Activated CD4-positive, alpha-beta memory T cell treated with anti-CD3 and anti-CD28 coated beads, Interleukin-2, amount 10 ng/mL, durations not matched to agents 7 days and 5 days (primary cell): ENCODE measurements around the gene BHLHE23. TPM values are rescaled to one million over a fixed set of nuclear protein-coding genes. Genes with fewer than 3 reads are reported as not detected.

Experiments used
- CTCF ChIA-PET: fragments of 350-600 bp; sonication (Branson Sonifier 250); formaldehyde crosslinking; loops from one replicate; lab custom pipeline; 2021; ENCODE audit warnings: antibody characterized with exemption, inconsistent platforms; lab: Charles Lee
- POLR2A ChIA-PET: fragments of 350-600 bp; sonication (Branson Sonifier 250); formaldehyde crosslinking; loops from one replicate; lab custom pipeline; 2021; ENCODE audit warnings: antibody characterized with exemption; lab: Charles Lee
- DNase-seq: peaks from one replicate; pipeline ENCODE4 v3.0.0-alpha.2; 2020
- H3K27ac Mint-ChIP-seq: one replicate; pipeline ENCODE4 v1.8.0; 2021; ENCODE audit warnings: mild to moderate bottlenecking, mixed read lengths
- H3K27me3 Mint-ChIP-seq: one replicate; pipeline ENCODE4 v1.8.0; 2021; ENCODE audit warnings: mixed read lengths
- H3K36me3 Mint-ChIP-seq: one replicate; pipeline ENCODE4 v1.8.0; 2021; ENCODE audit warnings: low read depth, mixed read lengths
- H3K4me1 Mint-ChIP-seq: one replicate; pipeline ENCODE4 v1.8.0; 2021; ENCODE audit warnings: mixed read lengths
- H3K4me3 Mint-ChIP-seq: one replicate; pipeline ENCODE4 v1.8.0; 2021; ENCODE audit warnings: mild to moderate bottlenecking, mixed read lengths
- H3K9me3 Mint-ChIP-seq: one replicate; pipeline ENCODE4 v1.8.0; 2021; ENCODE audit warnings: mixed read lengths
- total RNA-seq, 2 experiments: library from RNA; stranded (reverse); gene quantifications; one replicate each; pipeline ENCODE4 v1.2.3, GENCODE V29; 2021

BHLHE23 gene
- total RNA-seq, 2 experiments from 2014 or later: not detected

GRCh38 chr20:62972845-62973745, 33.7 kb downstream of the BHLHE23 start:
- no peak for DNase-seq
- H3K4me1 Mint-ChIP-seq: peaks cover 29% of the 10 kb centered on the region
- no peak overlapping the region for H3K27ac Mint-ChIP-seq
- H3K36me3 Mint-ChIP-seq: no peaks in the 10 kb centered on the region
- H3K9me3 Mint-ChIP-seq: no peaks in the 10 kb centered on the region
- ChIA-PET POLR2A (interaction anchor here (1.0 to 1.9 kb wide), 6 partner anchors 10 to 36 kb away, joined by 3 to 7 read pairs (median 4); partner anchors contain the start of genes BHLHE23 and GID8), CTCF (interaction anchor here (0.7 to 3.8 kb wide), 22 partner anchors 8 to 242 kb away, joined by 3 to 30 read pairs (median 4); partner anchors contain the start of gene GID8)
- peaks cover 51% of the 10 kb centered on the region for H3K27me3 Mint-ChIP-seq
- H3K4me3 Mint-ChIP-seq: no peak overlapping the region

DNA sequence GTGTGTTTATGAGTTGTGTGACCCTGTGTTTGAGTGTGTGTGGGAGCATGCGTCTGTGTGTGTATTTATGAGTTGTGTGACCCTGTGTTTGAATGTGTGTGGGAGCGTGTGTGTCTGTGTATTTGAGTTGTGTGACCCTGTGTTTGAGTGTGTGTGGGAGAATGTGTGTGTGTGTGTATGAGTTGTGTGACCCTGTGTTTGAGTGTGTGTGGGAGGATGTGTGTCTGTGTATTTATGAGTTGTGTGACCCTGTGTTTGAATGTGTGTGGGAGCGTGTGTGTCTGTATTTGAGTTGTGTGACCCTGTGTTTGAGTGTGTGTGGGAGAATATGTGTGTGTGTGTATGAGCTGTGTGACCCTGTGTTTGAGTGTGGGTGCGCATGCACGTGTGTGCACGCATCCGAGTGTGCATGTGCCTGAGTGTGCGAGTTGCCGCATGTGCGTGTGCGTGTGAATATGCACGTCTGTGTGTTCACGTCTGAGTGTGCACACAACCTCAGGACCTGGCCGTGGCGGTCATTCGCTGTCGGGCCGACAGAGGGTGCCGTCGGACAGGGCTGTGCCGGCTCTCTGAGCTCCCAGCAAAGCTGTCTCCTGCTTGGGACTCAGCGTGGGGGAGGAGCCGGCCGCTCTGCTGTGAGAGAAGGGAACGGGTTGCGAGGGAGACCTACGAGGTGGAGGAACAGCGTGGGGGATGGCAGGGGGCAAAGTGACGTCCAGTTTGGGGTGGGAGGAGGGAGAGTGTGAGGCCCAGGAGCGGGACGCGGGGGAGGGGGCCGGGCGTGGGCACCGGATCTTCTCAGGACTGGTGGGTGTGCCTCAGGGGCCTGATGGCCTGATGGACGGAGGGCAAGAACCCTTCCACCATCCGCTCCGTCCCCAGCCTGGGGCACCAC, 34.6 kb downstream of the BHLHE23 start:
- no peak overlapping the region for H3K27ac Mint-ChIP-seq
- H3K4me3 Mint-ChIP-seq: no peak overlapping the region

GRCh38 chr20:62971211-62971949, 35.4 kb downstream of the BHLHE23 start:
- no peak overlapping the region for H3K27ac Mint-ChIP-seq
- H3K4me1 Mint-ChIP-seq: peaks cover 16% of the 10 kb centered on the region
- H3K36me3 Mint-ChIP-seq: no peaks in the 10 kb centered on the region
- no peaks in the 10 kb centered on the region for H3K9me3 Mint-ChIP-seq
- H3K4me3 Mint-ChIP-seq: no peak overlapping the region
- no peak for DNase-seq
- CTCF ChIA-PET: interaction anchor here (1.2 to 3.8 kb wide), 4 partner anchors 13 to 38 kb away, joined by 4 to 30 read pairs (median 6); no protein-coding TSS in a partner anchor
- POLR2A ChIA-PET: no interaction called here
- peaks cover 44% of the 10 kb centered on the region for H3K27me3 Mint-ChIP-seq

More for the DNA sequence above, 34.6 kb downstream of the BHLHE23 start:
- CTCF ChIA-PET: interaction anchor here (0.7 to 3.8 kb wide), 22 partner anchors 9 to 243 kb away, joined by 3 to 30 read pairs (median 4); partner anchors contain the start of gene GID8
- Mint-ChIP-seq H3K36me3 (no peaks in the 10 kb centered on the region), H3K9me3 (no peaks in the 10 kb centered on the region), H3K27me3 (peaks cover 48% of the 10 kb centered on the region), H3K4me1 (peaks cover 20% of the 10 kb centered on the region)
- peak; percentile 87 for DNase-seq
- POLR2A ChIA-PET: interaction anchor here (1.0 to 1.9 kb wide), 6 partner anchors 10 to 37 kb away, joined by 3 to 7 read pairs (median 4); partner anchors contain the start of genes BHLHE23 and GID8

DNA sequence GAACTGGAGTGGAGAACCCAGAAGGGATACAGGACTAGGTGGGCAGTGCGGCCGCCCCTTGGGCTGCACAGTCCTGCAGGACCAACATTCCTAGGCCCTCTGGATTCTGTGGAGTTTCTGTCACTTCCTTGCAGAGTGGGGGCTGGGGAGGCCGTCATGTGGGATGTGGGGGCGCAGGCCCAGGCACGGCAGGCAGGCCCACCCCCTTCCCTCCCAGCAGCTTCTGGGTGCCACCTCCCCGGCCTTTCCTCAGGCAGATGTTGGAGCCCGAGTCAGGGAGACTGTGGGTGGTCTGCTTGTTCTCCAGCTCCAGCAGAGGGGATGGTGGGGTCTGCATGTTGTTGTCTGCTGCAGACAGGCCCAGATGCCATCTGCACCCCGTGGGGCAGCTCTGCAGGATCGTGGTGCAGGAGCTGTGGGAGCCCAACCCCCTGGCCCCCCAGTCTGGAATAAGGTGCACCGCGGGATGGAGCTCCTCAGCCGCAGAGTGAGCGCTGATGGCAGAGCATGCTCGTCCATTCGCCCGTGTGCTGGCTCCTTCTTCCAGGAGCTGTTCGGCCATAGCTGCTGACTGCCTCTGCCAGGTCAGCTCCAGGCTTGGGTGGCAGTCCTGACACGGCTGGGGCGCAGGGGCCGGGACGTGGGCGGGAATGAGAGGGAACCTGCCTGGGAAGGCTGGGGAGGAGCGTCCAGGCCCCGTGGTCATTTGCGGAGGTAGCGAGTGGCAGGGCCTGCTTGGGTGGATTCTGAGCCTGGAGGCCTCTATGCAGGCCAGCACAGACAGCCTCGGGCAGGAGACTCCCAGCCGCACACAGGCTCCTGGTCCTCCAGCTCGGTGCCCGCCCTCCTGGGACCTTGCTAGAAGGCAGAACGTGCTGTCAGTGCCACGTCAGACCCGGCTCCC, 36.2 kb downstream of the BHLHE23 start:
- H3K27ac Mint-ChIP-seq: no peak overlapping the region
- no peak for DNase-seq
- H3K9me3 Mint-ChIP-seq: no peaks in the 10 kb centered on the region
- ChIA-PET CTCF (interaction anchor here (1.6 to 3.8 kb wide), 2 partner anchors 32 to 39 kb away, joined by 4 to 30 read pairs; no protein-coding TSS in a partner anchor), POLR2A (no interaction called here)
- H3K27me3 Mint-ChIP-seq: peaks cover 38% of the 10 kb centered on the region
- peaks cover 13% of the 10 kb centered on the region for H3K4me1 Mint-ChIP-seq
- no peaks in the 10 kb centered on the region for H3K36me3 Mint-ChIP-seq
- H3K4me3 Mint-ChIP-seq: no peak overlapping the region

- H3K36me3 Mint-ChIP-seq: no peaks in the 10 kb centered on the region
- H3K9me3 Mint-ChIP-seq: no peaks in the 10 kb centered on the region
- peaks cover 34% of the 10 kb centered on the region for H3K27me3 Mint-ChIP-seq
- POLR2A ChIA-PET: no interaction called here
- no peak for DNase-seq
- CTCF ChIA-PET: interaction anchor here (1.6 to 3.8 kb wide), 2 partner anchors 33 to 39 kb away, joined by 4 to 30 read pairs; no protein-coding TSS in a partner anchor
- H3K27ac Mint-ChIP-seq: no peak overlapping the region
- no peak overlapping the region for H3K4me3 Mint-ChIP-seq
- peaks cover 13% of the 10 kb centered on the region for H3K4me1 Mint-ChIP-seq
Measured at GRCh38 chr20:62969939-62970306, 36.8 kb downstream of the BHLHE23 start.

GRCh38 chr20:62969179-62969760, 37.5 kb downstream of the BHLHE23 start:
- ChIA-PET CTCF (no interaction called here), POLR2A (no interaction called here)
- peaks cover 13% of the 10 kb centered on the region for H3K4me1 Mint-ChIP-seq

DNA sequence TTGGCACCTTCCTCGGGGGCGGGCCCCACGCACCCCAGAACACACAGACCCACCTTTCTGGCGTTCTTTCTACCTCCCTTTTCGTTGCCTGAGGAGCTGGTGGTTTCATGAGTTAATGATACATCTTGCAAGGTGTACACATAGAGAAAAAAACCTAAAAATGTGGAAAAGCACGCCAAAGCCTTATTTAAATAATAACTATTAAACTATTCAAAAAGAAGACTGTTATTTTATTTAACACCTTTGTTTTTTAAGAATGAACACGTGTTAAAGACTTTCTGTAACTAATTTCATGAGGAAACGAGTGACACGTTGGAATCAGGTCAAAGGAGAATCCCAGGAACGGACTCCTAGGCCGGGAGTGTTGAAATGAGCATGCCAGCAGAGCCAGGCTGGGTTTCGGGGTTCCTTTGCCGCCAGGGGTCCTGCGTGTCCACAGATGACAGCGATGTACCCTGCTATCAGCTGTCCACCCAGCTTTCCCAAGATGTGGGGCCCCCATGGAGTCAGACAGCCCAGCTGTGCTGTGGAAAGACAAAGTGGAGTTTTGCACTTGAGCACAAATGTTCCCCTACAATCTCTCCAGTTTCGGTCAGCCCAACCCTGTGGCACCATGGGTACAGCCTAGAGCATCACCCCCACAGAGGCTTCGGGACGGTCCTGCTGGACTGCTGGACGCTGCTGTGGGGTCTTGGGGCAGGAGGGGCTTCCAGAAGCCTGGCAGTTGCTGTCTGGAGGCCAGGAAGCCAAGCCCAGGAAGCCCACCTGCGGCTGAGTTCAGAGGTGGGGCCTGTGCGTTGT, 38.2 kb downstream of the BHLHE23 start:
- Mint-ChIP-seq H3K27ac (no peak overlapping the region), H3K36me3 (no peaks in the 10 kb centered on the region), H3K4me3 (no peak overlapping the region), H3K4me1 (peaks cover 13% of the 10 kb centered on the region), H3K27me3 (peaks cover 21% of the 10 kb centered on the region), H3K9me3 (no peaks in the 10 kb centered on the region)
- POLR2A ChIA-PET: no interaction called here
- DNase-seq: no peak
- CTCF ChIA-PET: no interaction called here

More at GRCh38 chr20:62969179-62969760, 37.5 kb downstream of the BHLHE23 start:
- H3K27ac Mint-ChIP-seq: no peak overlapping the region
- H3K27me3 Mint-ChIP-seq: peaks cover 28% of the 10 kb centered on the region
- no peaks in the 10 kb centered on the region for H3K9me3 Mint-ChIP-seq
- H3K4me3 Mint-ChIP-seq: no peak overlapping the region
- H3K36me3 Mint-ChIP-seq: no peaks in the 10 kb centered on the region
- no peak for DNase-seq

DNA sequence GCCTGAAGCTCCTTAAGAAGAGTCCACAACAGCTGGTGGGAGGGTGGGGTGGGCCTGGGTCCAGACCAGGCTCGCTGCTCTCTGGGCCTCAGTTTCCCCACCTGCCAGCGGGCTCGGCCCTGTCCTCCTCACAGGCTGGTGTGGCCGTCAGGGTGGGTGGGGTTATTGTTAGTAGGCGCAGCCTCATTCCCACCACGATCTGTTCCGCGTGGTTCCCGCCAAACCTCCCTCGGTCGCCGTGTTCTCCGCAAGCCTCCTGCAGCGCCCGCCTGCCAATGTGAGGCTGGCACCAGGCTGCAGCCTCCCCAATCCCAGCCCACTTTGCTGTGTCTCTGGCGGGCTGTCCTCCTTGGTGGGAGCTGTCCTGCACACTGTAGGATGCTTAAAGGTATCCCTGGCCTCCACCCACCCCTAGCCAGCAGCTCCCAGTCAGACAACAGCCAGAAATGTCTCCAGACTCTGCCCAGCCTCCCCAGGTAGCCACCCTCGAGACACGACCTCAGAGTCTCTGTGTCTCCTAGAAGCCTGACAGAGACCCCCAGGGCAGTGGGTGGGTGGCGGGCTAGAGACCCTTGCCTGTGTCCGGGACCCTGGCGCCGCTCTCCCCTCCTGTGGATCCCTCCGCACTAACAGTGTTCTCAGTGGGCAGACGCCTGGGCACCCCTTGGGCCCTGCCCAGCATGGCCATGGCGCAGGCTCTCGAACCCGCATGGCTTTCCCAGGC, 39.0 kb downstream of the BHLHE23 start:
- H3K27me3 Mint-ChIP-seq: peaks cover 14% of the 10 kb centered on the region
- ChIA-PET POLR2A (no interaction called here), CTCF (no interaction called here)
- H3K4me1 Mint-ChIP-seq: peaks cover 13% of the 10 kb centered on the region
- H3K27ac Mint-ChIP-seq: no peak overlapping the region
- DNase-seq: no peak
- no peaks in the 10 kb centered on the region for H3K36me3 Mint-ChIP-seq
- no peak overlapping the region for H3K4me3 Mint-ChIP-seq
- no peaks in the 10 kb centered on the region for H3K9me3 Mint-ChIP-seq

- ChIA-PET POLR2A (no interaction called here), CTCF (no interaction called here)
- Mint-ChIP-seq H3K36me3 (no peaks in the 10 kb centered on the region), H3K4me1 (peaks cover 9% of the 10 kb centered on the region), H3K27ac (no peak overlapping the region), H3K4me3 (no peak overlapping the region), H3K27me3 (peaks cover 9% of the 10 kb centered on the region), H3K9me3 (no peaks in the 10 kb centered on the region)
- DNase-seq: no peak
Measured at GRCh38 chr20:62967149-62967501, 39.6 kb downstream of the BHLHE23 start.
